Ishikawa (cell line): Measurements from ENCODE around the gene MUC5AC.

Source experiments
- CEBPB ChIP-seq: IDR thresholded peaks from 2 replicates; pipeline ENCODE4 v1.6.1; 2012
- CREB1 ChIP-seq: IDR thresholded peaks from 2 replicates; pipeline ENCODE4 v1.6.1; 2012; ENCODE audit warnings: low read depth
- EGR1 ChIP-seq: IDR thresholded peaks from 2 replicates; pipeline ENCODE4 v1.6.1; 2012
- EP300 ChIP-seq: IDR thresholded peaks from 2 replicates; pipeline ENCODE4 v1.6.1; 2012; ENCODE audit warnings: borderline replicate concordance
- FOXM1 ChIP-seq: IDR thresholded peaks from 2 replicates; pipeline ENCODE4 v1.6.1; 2012; ENCODE audit warnings: low read depth, borderline replicate concordance
- NFIC ChIP-seq: IDR thresholded peaks from 2 replicates; pipeline ENCODE4 v1.6.1; 2012
- RAD21 ChIP-seq: IDR thresholded peaks from 2 replicates; pipeline ENCODE4 v1.6.1; 2012; ENCODE audit warnings: low read depth
- TAF1 ChIP-seq: IDR thresholded peaks from 2 replicates; pipeline ENCODE4 v1.6.1; 2012; ENCODE audit warnings: low read depth, mild to moderate bottlenecking
- TCF12 ChIP-seq: IDR thresholded peaks from 2 replicates; pipeline ENCODE4 v1.6.1; 2012; ENCODE audit warnings: low read depth
- TEAD4 ChIP-seq: IDR thresholded peaks from 2 replicates; pipeline ENCODE4 v1.6.1; 2012
- YY1 ChIP-seq: IDR thresholded peaks from 2 replicates; pipeline ENCODE4 v1.6.1; 2012; ENCODE audit warnings: low read depth
- ZBTB7A ChIP-seq: IDR thresholded peaks from 2 replicates; pipeline ENCODE4 v1.6.1; 2012; ENCODE audit warnings: low read depth
- TF ChIP-seq, protein P1 (sequence below): IDR thresholded peaks from 2 replicates; pipeline ENCODE4 v1.6.1; 2012
- TF ChIP-seq, protein P2 (sequence below): IDR thresholded peaks from 2 replicates; pipeline ENCODE4 v1.6.1; 2012; ENCODE audit warnings: low read depth, mild to moderate bottlenecking
- TF ChIP-seq, protein P3 (sequence below): IDR thresholded peaks from 2 replicates; pipeline ENCODE4 v1.6.1; 2012

The MUC5AC gene

DNA sequence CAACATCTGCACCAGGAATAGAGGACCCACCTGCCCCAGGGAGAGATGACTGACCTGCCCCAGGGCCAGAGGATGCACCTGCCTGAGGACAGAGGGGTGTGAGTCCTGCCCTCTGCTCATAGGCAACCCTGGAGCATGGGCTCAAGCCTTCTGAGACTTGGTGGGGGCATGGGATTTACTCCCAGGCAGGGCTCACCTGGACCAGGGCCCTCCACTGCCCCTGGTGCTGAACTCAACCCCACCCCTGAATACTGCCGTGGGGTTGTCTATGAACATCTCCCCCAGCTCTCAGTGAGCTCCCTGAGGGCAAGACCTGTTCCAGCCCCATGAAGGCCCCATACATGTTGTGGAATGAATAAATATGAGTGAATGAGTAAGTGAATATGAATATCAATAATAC is 33.8 kb upstream of the MUC5AC start:
- TF ChIP-seq TEAD4 (no peak), CREB1 (no peak), ZBTB7A (no peak), YY1 (no peak), NFIC (no peak)
- TF ChIP-seq, protein P1, sequence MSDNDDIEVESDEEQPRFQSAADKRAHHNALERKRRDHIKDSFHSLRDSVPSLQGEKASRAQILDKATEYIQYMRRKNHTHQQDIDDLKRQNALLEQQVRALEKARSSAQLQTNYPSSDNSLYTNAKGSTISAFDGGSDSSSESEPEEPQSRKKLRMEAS: no peak
- TF ChIP-seq, protein P2, sequence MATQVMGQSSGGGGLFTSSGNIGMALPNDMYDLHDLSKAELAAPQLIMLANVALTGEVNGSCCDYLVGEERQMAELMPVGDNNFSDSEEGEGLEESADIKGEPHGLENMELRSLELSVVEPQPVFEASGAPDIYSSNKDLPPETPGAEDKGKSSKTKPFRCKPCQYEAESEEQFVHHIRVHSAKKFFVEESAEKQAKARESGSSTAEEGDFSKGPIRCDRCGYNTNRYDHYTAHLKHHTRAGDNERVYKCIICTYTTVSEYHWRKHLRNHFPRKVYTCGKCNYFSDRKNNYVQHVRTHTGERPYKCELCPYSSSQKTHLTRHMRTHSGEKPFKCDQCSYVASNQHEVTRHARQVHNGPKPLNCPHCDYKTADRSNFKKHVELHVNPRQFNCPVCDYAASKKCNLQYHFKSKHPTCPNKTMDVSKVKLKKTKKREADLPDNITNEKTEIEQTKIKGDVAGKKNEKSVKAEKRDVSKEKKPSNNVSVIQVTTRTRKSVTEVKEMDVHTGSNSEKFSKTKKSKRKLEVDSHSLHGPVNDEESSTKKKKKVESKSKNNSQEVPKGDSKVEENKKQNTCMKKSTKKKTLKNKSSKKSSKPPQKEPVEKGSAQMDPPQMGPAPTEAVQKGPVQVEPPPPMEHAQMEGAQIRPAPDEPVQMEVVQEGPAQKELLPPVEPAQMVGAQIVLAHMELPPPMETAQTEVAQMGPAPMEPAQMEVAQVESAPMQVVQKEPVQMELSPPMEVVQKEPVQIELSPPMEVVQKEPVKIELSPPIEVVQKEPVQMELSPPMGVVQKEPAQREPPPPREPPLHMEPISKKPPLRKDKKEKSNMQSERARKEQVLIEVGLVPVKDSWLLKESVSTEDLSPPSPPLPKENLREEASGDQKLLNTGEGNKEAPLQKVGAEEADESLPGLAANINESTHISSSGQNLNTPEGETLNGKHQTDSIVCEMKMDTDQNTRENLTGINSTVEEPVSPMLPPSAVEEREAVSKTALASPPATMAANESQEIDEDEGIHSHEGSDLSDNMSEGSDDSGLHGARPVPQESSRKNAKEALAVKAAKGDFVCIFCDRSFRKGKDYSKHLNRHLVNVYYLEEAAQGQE: peak; percentile 62

DNA sequence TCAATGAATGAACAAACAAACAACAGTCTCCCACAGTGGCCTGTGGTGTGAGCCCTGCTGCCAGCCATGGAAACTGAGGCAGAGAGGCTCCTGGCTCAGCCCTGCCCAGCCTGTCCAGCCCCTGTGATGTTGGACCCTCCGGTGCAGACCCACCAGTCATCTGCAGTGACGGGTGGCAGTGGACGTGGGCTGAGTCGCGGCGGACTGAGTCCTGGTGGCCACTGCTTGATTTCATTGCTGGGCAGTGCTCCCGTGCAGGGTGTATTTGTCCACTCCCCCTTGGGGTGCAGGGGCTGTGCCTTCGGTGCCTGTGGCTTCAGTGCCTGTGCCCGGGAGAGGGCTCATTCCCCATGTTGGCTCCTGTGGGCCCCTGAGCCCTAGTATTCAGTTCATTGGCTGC is 31.9 kb upstream of the MUC5AC start:
- TF ChIP-seq TAF1 (no peak), ZBTB7A (no peak), EGR1 (no peak), TCF12 (no peak), FOXM1 (no peak), EP300 (no peak), YY1 (no peak), RAD21 (no peak), NFIC (no peak), CEBPB (no peak)
- TF ChIP-seq, protein P2: no peak
- TF ChIP-seq, protein P1: no peak
- TF ChIP-seq, protein P3, sequence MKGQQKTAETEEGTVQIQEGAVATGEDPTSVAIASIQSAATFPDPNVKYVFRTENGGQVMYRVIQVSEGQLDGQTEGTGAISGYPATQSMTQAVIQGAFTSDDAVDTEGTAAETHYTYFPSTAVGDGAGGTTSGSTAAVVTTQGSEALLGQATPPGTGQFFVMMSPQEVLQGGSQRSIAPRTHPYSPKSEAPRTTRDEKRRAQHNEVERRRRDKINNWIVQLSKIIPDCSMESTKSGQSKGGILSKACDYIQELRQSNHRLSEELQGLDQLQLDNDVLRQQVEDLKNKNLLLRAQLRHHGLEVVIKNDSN: no peak

DNA sequence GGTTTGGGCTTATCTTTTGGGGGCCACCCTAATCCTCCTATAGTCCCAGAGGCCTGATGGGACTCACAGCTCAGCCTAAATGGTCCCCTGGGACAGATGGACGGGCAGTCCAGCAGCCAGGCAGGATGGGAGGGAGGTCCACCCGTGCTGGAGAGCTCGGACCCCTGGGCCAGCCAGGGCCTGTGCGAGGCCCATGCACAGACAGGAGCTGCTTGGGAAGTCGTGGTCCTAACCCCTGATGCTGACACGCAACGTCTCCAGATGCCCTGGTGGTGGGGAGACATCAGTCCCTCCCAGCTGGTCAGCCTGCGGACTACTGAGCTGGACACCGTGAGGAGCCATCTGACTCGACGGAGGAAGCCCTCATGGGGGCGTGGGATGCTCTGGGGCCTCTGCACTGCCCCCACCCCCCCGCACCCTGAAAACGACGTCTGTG is 31.2 kb upstream of the MUC5AC start:
- no peak for TF ChIP-seq RAD21
- TF ChIP-seq CREB1: no peak
- no peak for TF ChIP-seq NFIC

DNA sequence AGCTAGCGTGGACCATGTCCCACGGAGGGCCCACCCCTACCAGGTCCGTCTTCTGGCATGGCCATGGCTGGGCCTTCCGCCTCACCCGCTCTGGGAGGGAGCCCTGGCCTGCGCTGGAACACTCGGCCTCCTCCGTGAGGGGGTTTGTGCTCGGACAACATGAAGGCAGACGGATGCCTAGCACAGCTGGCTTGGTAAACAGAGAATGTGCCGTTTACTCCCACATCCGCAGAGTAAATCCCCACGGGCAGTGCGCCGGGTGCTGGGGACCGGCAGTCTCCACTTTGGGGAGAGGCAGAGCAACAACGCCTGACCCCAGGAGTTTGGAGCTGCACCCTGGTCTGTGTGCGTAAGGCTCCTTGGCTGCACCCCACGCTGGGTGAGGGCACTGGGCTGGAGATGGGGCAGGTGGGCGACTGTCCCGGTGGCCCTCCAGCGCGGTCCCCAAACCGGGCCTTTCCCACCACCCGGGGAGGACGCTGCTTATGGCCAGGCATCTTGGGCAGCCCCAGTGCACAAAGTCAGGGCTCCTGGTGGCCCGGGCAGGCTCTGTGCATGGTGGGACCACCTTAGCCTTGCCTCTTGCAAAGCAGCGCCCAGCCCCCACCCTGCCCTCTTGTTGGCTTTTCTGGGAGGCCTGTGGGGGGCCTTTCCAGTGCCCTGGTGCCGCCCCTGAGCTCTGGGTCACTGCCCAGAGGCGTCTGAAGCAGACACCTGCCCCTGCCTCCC is 30.7 kb upstream of the MUC5AC start:
- TF ChIP-seq RAD21: no peak
- TF ChIP-seq ZBTB7A: no peak
- no peak for TF ChIP-seq TEAD4
- no peak for TF ChIP-seq NFIC
- no peak for TF ChIP-seq EGR1
- TF ChIP-seq CREB1: no peak
- TF ChIP-seq YY1: no peak
- TF ChIP-seq TCF12: no peak
- TF ChIP-seq, protein P1: no peak
- TF ChIP-seq, protein P3: no peak
- TF ChIP-seq, protein P2: no peak
- TF ChIP-seq FOXM1: no peak
- no peak for TF ChIP-seq TAF1
- no peak for TF ChIP-seq CEBPB
- TF ChIP-seq EP300: no peak
